ENCODE measurements around the gene PPT1. TPM values are rescaled to one million over a fixed set of nuclear protein-coding genes. Genes with fewer than 3 reads are reported as not detected.

The PPT1 gene
- total and polyA plus RNA-seq, 2 of the 13 experiments (the other 11 are each of a cell fraction or from before 2014, with no cell fraction given), result 129 TPM

DNA sequence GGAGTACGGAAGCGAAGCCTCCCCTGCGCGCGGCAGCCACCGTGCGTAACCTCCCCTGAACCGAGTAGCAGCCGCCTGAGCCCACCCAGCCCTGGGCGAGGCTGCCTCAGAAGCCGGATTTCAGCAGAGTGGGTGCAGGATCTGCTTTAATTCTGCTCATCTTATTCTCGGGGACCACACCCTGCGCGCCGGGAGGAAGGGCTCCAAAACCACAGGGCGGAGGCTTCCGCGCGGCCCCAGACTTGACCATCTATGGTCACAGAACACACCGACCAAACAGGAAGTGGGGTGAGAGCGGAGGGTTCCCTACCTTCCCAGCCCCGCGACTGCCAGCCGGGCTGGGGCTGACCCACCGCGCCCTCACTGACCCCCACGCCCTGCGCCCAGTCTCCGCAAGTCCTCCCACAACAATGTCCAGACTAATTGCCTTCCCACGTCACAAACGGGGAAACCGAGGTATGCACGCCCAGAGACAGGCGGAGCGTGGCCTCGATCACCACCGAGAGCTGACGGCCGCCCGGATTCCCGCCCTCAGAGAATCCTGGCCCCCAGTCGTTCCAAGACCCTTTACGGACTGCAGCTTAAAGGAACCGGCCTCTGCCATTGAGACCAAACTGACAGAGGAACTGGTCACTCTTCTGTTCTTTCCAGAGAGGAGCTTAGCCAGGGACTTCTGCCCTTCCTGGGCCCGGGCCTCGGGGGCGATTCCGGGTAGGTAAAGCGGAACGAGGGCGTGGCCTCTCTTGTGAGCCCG, 57.1 kb downstream of the PPT1 start (continued):
- peak; percentile 35; the same call in 1 of the 2 replicates for TF ChIP-seq MIER3 (CRISPR knock-in tag; IDR thresholded peaks at IDR 0.05; ENCODE audit: borderline replicate concordance)
- TF ChIP-seq FOXO1 (CRISPR knock-in tag; IDR thresholded peaks at IDR 0.05), result no peak
- no peak for TF ChIP-seq JDP2 (CRISPR knock-in tag; IDR thresholded peaks at IDR 0.05; ENCODE audit: borderline replicate concordance)
- no peak; the same call in 1 of the 2 replicates for TF ChIP-seq RARA (CRISPR knock-in tag; IDR thresholded peaks at IDR 0.05)
- 0 out of 2 replicates have a peak, but pooled peaks have one; percentile 45 for TF ChIP-seq ZSCAN22 (CRISPR knock-in tag; IDR thresholded peaks at IDR 0.05)
- TF ChIP-seq HMGA1 (CRISPR knock-in tag; conservative IDR thresholded peaks at IDR 0.05), result no peak
- no peak; the same call in 1 of the 2 replicates for TF ChIP-seq MIER2 (CRISPR knock-in tag; IDR thresholded peaks at IDR 0.05)
- no peak for TF ChIP-seq ZNF10 (CRISPR knock-in tag; IDR thresholded peaks at IDR 0.05; ENCODE audit: borderline replicate concordance, low read depth)
- TF ChIP-seq ZBTB26 (CRISPR knock-in tag; IDR thresholded peaks at IDR 0.05; ENCODE audit: borderline replicate concordance), result peak; percentile 51
- no peak for TF ChIP-seq PHB2 (IDR thresholded peaks at IDR 0.05; ENCODE audit: partially characterized antibody)
- no peak for TF ChIP-seq BATF2 (CRISPR knock-in tag; IDR thresholded peaks at IDR 0.05)
- TF ChIP-seq SRSF4 (IDR thresholded peaks at IDR 0.05; ENCODE audit: low read depth, low read length, poor library complexity, severe bottlenecking), result no peak
- peak; percentile 60; the same call in 1 of the 2 replicates for TF ChIP-seq AFF4 (CRISPR knock-in tag; IDR thresholded peaks at IDR 0.05)
- TF ChIP-seq, protein P1, sequence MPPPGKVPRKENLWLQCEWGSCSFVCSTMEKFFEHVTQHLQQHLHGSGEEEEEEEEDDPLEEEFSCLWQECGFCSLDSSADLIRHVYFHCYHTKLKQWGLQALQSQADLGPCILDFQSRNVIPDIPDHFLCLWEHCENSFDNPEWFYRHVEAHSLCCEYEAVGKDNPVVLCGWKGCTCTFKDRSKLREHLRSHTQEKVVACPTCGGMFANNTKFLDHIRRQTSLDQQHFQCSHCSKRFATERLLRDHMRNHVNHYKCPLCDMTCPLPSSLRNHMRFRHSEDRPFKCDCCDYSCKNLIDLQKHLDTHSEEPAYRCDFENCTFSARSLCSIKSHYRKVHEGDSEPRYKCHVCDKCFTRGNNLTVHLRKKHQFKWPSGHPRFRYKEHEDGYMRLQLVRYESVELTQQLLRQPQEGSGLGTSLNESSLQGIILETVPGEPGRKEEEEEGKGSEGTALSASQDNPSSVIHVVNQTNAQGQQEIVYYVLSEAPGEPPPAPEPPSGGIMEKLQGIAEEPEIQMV (CRISPR knock-in tag; IDR thresholded peaks at IDR 0.05; ENCODE audit: low read depth), result peak; percentile 34; the same call in 1 of the 2 replicates
- TF ChIP-seq ATF3 (CRISPR knock-in tag; IDR thresholded peaks at IDR 0.05), result no peak
- 0 out of 2 replicates have a peak, but pooled peaks have one; percentile 10 for TF ChIP-seq PRDM4 (CRISPR knock-in tag; IDR thresholded peaks at IDR 0.05; ENCODE audit: borderline replicate concordance)
- no peak for TF ChIP-seq LCORL (IDR thresholded peaks at IDR 0.05)
- TF ChIP-seq LCORL (CRISPR knock-in tag; IDR thresholded peaks at IDR 0.05), result peak; percentile 71
- no peak for TF ChIP-seq NBN (conservative IDR thresholded peaks at IDR 0.05)
